Caco-2 (cell line): ENCODE measurements around the gene GTSF1L. TPM values are rescaled to one million over a fixed set of nuclear protein-coding genes. Genes with fewer than 3 reads are reported as not detected.

Experiments used
- BruUV-seq: library from RNA; stranded (reverse); fragments of 400-500 nt; replicated peaks from 2 replicates; lab custom pipeline; 2021; lab: Mats Ljungman, UMichigan
- CTCF ChIA-PET: fragments of 300-600 bp; sonication (Branson Sonifier 250); formaldehyde crosslinking; loops from one replicate; lab custom pipeline; 2022; ENCODE audit warnings: antibody characterized with exemption; lab: Charles Lee
- POLR2A ChIA-PET: fragments of 300-600 bp; sonication (Branson Sonifier 250); formaldehyde crosslinking; loops from one replicate; lab custom pipeline; 2022; ENCODE audit warnings: antibody characterized with exemption; lab: Charles Lee
- DNase-seq, 2 experiments: peaks; one replicate each; pipeline versions ENCODE4 v3.0.0 to v3.0.0-alpha.2; 2020 to 2022
- H3K27me3 ChIP-seq: replicated peaks from 2 replicates; pipeline ENCODE4 v1.6.0; 2011; ENCODE audit warnings: low read length; ENCODE audit not compliant: control insufficient read depth, insufficient read depth
- H3K36me3 ChIP-seq: 2 replicates; pipeline ENCODE4 v1.5.1; 2011; ENCODE audit warnings: low read length; ENCODE audit not compliant: control insufficient read depth, insufficient read depth
- H3K4me1 ChIP-seq: fragments of 250-450 bp; sonication (Bioruptor Pico); 2 replicates; pipeline ENCODE4 v1.5.1; 2020; ENCODE audit warnings: mild to moderate bottlenecking
- H3K4me3 ChIP-seq: 2 replicates; pipeline ENCODE4 v1.5.1; 2011; ENCODE audit warnings: low read depth, mild to moderate bottlenecking, control low read depth, low read length
- H3K9me3 ChIP-seq: fragments of 250-450 bp; sonication (Bioruptor Pico); 2 replicates; pipeline ENCODE4 v1.5.1; 2020; ENCODE audit warnings: mild to moderate bottlenecking, moderate library complexity
- H3K27ac Mint-ChIP-seq: one replicate; pipeline ENCODE4 v1.8.0; 2022; ENCODE audit warnings: mixed read lengths; ENCODE audit not compliant: unreplicated experiment
- H3K27me3 Mint-ChIP-seq: one replicate; pipeline ENCODE4 v1.8.0; 2022; ENCODE audit warnings: mixed read lengths; ENCODE audit not compliant: insufficient read depth, unreplicated experiment
- H3K36me3 Mint-ChIP-seq: one replicate; pipeline ENCODE4 v1.8.0; 2022; ENCODE audit warnings: mild to moderate bottlenecking, mixed read lengths; ENCODE audit not compliant: insufficient read depth, unreplicated experiment
- H3K4me1 Mint-ChIP-seq: one replicate; pipeline ENCODE4 v1.8.0; 2022; ENCODE audit warnings: low read depth, mixed read lengths; ENCODE audit not compliant: unreplicated experiment
- H3K4me3 Mint-ChIP-seq: one replicate; pipeline ENCODE4 v1.8.0; 2022; ENCODE audit warnings: mild to moderate bottlenecking, moderate library complexity, mixed read lengths; ENCODE audit not compliant: unreplicated experiment
- H3K9me3 Mint-ChIP-seq: one replicate; pipeline ENCODE4 v1.8.0; 2022; ENCODE audit warnings: mixed read lengths; ENCODE audit not compliant: unreplicated experiment
- intact Hi-C: fragments of 100-400 bp; cut with micrococcal nuclease; formaldehyde crosslinking; loops from one replicate; pipeline ENCODE4 v1.10.0; 2022; ENCODE audit not compliant: unreplicated experiment
- total RNA-seq: library from RNA; stranded (reverse); gene quantifications from 2 replicates; pipeline ENCODE4 v1.2.3, GENCODE V29; 2022
- TF ChIP-seq, protein P1 (sequence below), 2 experiments: fragments of 200-600 bp in 1 of 2; IDR thresholded peaks; 1 replicate in 1 of 2; 2 replicates in 1 of 2; pipeline versions ENCODE4 v1.5.1 to v1.8.0; 2011 to 2022; ENCODE audit warnings: antibody characterized with exemption in 1 of 2, control low read depth in 1 of 2, inconsistent platforms in 1 of 2, low read depth in 1 of 2, low read length in 1 of 2, mild to moderate bottlenecking in 1 of 2, moderate library complexity in 1 of 2; ENCODE audit not compliant: insufficient read depth in 1 of 2, severe bottlenecking in 1 of 2, unreplicated experiment in 1 of 2

GTSF1L gene
- total RNA-seq, 1 experiment from 2014 or later: not detected

DNA sequence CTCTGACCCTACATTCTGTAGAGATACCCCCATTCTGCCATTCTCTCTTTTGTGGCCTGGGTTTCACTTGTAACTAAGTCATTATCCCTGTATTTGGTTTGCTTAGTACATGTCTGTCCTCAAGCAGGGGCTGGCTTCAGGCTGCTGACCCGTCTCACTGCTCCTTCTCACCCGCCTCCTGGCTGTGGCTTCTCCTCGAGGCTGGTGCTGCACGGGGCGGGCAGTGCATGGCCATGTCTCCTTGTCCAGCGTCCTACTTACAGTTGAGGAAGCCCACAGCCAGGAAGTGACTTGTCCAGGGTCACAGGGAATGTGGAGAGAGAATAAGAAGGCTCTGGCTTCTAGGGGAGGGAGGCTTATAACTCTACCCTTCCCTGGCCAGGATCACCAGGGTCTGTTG, 11.3 kb downstream of the GTSF1L start:
- Mint-ChIP-seq H3K4me3 (no peak overlapping the region), H3K4me1 (no peaks in the 10 kb centered on the region), H3K27me3 (no peaks in the 10 kb centered on the region), H3K9me3 (no peaks in the 10 kb centered on the region), H3K27ac (no peak overlapping the region), H3K36me3 (peaks cover 81% of the 10 kb centered on the region)
- TF ChIP-seq, protein P1, sequence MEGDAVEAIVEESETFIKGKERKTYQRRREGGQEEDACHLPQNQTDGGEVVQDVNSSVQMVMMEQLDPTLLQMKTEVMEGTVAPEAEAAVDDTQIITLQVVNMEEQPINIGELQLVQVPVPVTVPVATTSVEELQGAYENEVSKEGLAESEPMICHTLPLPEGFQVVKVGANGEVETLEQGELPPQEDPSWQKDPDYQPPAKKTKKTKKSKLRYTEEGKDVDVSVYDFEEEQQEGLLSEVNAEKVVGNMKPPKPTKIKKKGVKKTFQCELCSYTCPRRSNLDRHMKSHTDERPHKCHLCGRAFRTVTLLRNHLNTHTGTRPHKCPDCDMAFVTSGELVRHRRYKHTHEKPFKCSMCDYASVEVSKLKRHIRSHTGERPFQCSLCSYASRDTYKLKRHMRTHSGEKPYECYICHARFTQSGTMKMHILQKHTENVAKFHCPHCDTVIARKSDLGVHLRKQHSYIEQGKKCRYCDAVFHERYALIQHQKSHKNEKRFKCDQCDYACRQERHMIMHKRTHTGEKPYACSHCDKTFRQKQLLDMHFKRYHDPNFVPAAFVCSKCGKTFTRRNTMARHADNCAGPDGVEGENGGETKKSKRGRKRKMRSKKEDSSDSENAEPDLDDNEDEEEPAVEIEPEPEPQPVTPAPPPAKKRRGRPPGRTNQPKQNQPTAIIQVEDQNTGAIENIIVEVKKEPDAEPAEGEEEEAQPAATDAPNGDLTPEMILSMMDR (IDR thresholded peaks at IDR 0.05; ENCODE audit: insufficient read depth in 1 of 2, low read depth in 1 of 2, low read length in 1 of 2, severe bottlenecking in 1 of 2, unreplicated experiment in 1 of 2): no peak
- Histone ChIP-seq H3K4me1 (no peaks in the 10 kb centered on the region), H3K27me3 (no peaks in the 10 kb centered on the region), H3K9me3 (no peaks in the 10 kb centered on the region), H3K36me3 (no peaks in the 10 kb centered on the region; the same call in 1 of the 2 replicates), H3K4me3 (no peak overlapping the region)
- CTCF ChIA-PET: no interaction called here
- BruUV-seq: no TSS peak
- DNase-seq: no peak
- POLR2A ChIA-PET: no interaction called here
- intact Hi-C loops: no loop called here

DNA sequence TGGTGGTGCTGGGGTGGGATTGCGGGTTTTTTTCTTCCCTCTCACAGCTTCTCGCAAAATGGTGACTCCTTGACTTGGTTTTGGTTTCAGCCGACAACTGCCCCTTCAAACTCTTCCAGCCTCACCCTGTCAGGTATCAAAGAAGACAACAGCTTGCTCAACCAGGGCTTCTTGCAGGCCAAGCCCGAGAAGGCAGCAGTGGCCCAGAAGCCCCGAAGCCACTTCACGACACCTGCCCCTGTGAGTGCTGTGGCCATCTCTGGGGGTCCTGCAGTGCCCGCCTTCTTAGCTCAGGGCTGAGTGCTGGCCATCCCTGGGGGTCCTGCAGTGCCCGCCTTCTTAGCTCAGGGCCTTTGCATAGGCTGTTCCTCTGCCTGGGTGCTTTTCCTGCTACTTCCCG, 11.8 kb downstream of the GTSF1L start:
- no peaks in the 10 kb centered on the region; the same call in 1 of the 2 replicates for H3K36me3 ChIP-seq
- intact Hi-C loops: no loop called here
- ChIA-PET POLR2A (no interaction called here), CTCF (no interaction called here)
- no peaks in the 10 kb centered on the region for H3K9me3 ChIP-seq
- no peak for DNase-seq
- Mint-ChIP-seq H3K27me3 (no peaks in the 10 kb centered on the region), H3K4me3 (no peak overlapping the region), H3K27ac (no peak overlapping the region), H3K36me3 (peaks cover 86% of the 10 kb centered on the region), H3K4me1 (no peaks in the 10 kb centered on the region), H3K9me3 (no peaks in the 10 kb centered on the region)
- H3K27me3 ChIP-seq: no peaks in the 10 kb centered on the region
- H3K4me3 ChIP-seq: no peak overlapping the region
- no peaks in the 10 kb centered on the region for H3K4me1 ChIP-seq
- TF ChIP-seq, protein P1 (IDR thresholded peaks at IDR 0.05; ENCODE audit: insufficient read depth in 1 of 2, low read depth in 1 of 2, low read length in 1 of 2, severe bottlenecking in 1 of 2, unreplicated experiment in 1 of 2): no peak
- BruUV-seq: no TSS peak

DNA sequence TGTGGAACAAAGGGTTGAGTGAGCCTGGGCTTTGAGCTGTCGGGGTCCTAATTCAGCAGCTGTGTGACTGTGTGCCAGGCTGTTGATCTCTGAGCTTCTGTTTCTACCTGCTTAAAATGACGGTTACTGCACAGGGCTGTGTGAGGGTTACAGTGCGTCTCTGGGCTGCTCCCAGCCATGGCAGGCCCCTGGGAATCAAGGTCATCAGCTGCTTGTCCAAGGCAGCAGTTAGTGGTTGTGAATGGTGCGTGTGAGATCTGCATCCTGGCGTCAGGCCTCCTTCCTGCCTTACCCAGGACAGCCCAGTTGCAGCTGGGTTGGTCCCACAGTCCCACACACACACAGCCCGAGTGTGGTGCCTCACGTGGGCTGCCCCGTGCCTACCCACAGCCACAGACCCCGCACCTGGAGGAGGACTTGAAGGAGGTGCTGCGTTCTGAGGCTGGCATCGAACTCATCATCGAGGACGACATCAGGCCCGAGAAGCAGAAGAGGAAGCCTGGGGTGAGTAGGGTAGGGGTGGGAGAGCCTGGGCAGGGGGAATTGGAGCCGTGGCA, 15.6 kb downstream of the GTSF1L start:
- CTCF ChIA-PET: no interaction called here
- BruUV-seq: no TSS peak

More for the DNA sequence above, 15.6 kb downstream of the GTSF1L start:
- POLR2A ChIA-PET: no interaction called here
- intact Hi-C loops: no loop called here
- DNase-seq: no peak
- Histone ChIP-seq H3K4me3 (no peak overlapping the region), H3K36me3 (peaks cover 8% of the 10 kb centered on the region), H3K27me3 (no peaks in the 10 kb centered on the region), H3K4me1 (no peaks in the 10 kb centered on the region), H3K9me3 (no peaks in the 10 kb centered on the region)
- Mint-ChIP-seq H3K9me3 (no peaks in the 10 kb centered on the region), H3K27me3 (no peaks in the 10 kb centered on the region), H3K27ac (no peak overlapping the region), H3K4me1 (no peaks in the 10 kb centered on the region), H3K4me3 (no peak overlapping the region), H3K36me3 (peaks cover 86% of the 10 kb centered on the region)
- TF ChIP-seq, protein P1 (IDR thresholded peaks at IDR 0.05; ENCODE audit: insufficient read depth in 1 of 2, low read depth in 1 of 2, low read length in 1 of 2, severe bottlenecking in 1 of 2, unreplicated experiment in 1 of 2): no peak
